Neutrophil (primary cell): ENCODE data around the gene NHS.

Experiments
- H3K27ac ChIP-seq: fragments of 200-600 bp; sonication (generic); 2 replicates; pipeline ENCODE4 v1.5.1; 2016; ENCODE audit warnings: mild to moderate bottlenecking, moderate library complexity
- H3K27me3 ChIP-seq: fragments of 200-600 bp; sonication (generic); 2 replicates; pipeline ENCODE4 v1.6.0; 2016; ENCODE audit warnings: mild to moderate bottlenecking
- H3K36me3 ChIP-seq: fragments of 200-600 bp; sonication (generic); 2 replicates; pipeline ENCODE4 v1.5.1; 2017
- H3K4me1 ChIP-seq, 2 experiments: fragments of 200-600 bp in 1 of 2; sonication (generic) in 1 of 2; 1 replicate in 1 of 2; 2 replicates in 1 of 2; pipeline versions ENCODE4 v1.5.1 to v1.6.1; 2013 to 2016; ENCODE audit warnings: low read depth in 1 of 2, low read length in 1 of 2, mild to moderate bottlenecking in 1 of 2, moderate library complexity in 1 of 2; ENCODE audit not compliant: control insufficient read depth in 1 of 2, insufficient read depth in 1 of 2
- H3K4me3 ChIP-seq, 2 experiments: fragments of 200-600 bp in 1 of 2; sonication (generic) in 1 of 2; 1 replicate in 1 of 2; 2 replicates in 1 of 2; pipeline ENCODE4 v1.5.1; 2013 to 2016; ENCODE audit warnings: low read depth in 1 of 2, low read length in 1 of 2, mild to moderate bottlenecking in 1 of 2, moderate library complexity in 1 of 2
- H3K9me3 ChIP-seq: fragments of 200-600 bp; sonication (generic); 2 replicates; pipeline ENCODE4 v1.5.1; 2016
- TF ChIP-seq, protein P1 (sequence below): fragments of 200-600 bp; sonication (generic); IDR thresholded peaks from 2 replicates; pipeline ENCODE4 v1.5.1; 2016; ENCODE audit warnings: antibody characterized with exemption

Gene NHS

DNA sequence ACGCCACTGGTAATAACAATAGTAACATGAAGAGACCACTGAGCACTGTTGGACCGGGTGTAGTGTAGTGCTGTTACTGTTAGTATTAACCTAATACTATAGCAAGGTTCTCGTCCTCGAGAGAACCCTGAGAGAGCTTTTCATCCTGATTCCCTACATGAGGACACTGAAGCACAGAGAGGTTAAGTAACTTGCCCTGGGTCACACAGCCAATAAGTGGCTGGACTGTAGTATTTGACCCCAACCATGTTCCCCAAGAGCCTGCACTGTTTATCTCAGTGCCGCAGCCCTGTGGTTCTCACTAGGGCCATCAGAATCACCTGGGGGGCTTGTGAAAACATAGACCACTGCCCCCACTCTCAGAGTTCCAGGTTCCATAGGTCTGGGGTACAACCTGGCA, 372.7 kb downstream of the NHS start:
- no peaks in the 10 kb centered on the region for H3K27me3 ChIP-seq
- H3K9me3 ChIP-seq: no peaks in the 10 kb centered on the region
- H3K4me3 ChIP-seq: no peak overlapping the region
- no peak overlapping the region for H3K27ac ChIP-seq
- H3K4me1 ChIP-seq: no peaks in the 10 kb centered on the region
- TF ChIP-seq, protein P1, sequence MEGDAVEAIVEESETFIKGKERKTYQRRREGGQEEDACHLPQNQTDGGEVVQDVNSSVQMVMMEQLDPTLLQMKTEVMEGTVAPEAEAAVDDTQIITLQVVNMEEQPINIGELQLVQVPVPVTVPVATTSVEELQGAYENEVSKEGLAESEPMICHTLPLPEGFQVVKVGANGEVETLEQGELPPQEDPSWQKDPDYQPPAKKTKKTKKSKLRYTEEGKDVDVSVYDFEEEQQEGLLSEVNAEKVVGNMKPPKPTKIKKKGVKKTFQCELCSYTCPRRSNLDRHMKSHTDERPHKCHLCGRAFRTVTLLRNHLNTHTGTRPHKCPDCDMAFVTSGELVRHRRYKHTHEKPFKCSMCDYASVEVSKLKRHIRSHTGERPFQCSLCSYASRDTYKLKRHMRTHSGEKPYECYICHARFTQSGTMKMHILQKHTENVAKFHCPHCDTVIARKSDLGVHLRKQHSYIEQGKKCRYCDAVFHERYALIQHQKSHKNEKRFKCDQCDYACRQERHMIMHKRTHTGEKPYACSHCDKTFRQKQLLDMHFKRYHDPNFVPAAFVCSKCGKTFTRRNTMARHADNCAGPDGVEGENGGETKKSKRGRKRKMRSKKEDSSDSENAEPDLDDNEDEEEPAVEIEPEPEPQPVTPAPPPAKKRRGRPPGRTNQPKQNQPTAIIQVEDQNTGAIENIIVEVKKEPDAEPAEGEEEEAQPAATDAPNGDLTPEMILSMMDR: no peak
- no peaks in the 10 kb centered on the region for H3K36me3 ChIP-seq

DNA sequence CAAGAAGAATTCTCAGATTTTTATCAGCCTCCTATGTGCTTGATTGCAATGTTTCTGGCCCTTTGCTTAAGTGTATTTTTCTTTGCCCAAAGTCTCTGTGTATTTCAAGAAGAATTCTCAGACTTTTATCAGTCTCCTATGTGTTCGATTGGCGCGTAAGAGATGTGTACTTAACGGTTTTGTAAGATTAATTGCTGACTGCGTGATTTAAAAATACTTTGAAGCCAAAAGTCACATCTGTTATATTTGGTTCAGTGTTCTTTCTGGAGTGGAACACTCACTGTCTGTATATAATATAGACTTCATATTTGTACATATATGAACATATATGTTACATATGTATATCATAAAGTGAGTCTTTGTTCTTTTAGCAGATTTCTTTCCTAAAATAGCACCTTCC, 373.7 kb downstream of the NHS start:
- TF ChIP-seq, protein P1: no peak
- Histone ChIP-seq H3K4me1 (no peaks in the 10 kb centered on the region), H3K4me3 (no peak overlapping the region), H3K27me3 (no peaks in the 10 kb centered on the region), H3K36me3 (no peaks in the 10 kb centered on the region), H3K9me3 (no peaks in the 10 kb centered on the region), H3K27ac (no peak overlapping the region)

DNA sequence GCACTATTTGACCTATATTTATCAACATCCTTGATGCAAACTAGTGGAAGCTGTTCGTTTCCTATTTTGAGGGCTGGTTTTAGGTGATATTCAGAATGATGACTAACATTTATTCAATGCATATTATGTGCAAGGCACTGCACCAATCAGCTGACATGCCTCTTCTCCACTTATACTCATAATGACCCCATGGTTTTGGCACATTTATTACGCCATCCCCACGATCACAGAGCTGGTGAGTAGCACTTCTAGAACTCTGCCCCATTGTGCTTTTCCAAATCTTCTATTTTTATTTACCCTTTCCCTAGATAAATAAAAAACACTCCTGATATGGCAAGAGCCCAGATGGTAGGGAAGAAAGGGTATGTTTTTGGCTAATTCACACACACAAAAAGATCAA, 375.4 kb downstream of the NHS start:
- H3K27ac ChIP-seq: no peak overlapping the region
- H3K9me3 ChIP-seq: no peaks in the 10 kb centered on the region
- no peaks in the 10 kb centered on the region for H3K4me1 ChIP-seq
- no peaks in the 10 kb centered on the region for H3K27me3 ChIP-seq
- no peaks in the 10 kb centered on the region for H3K36me3 ChIP-seq
- TF ChIP-seq, protein P1: no peak
- no peak overlapping the region for H3K4me3 ChIP-seq

DNA sequence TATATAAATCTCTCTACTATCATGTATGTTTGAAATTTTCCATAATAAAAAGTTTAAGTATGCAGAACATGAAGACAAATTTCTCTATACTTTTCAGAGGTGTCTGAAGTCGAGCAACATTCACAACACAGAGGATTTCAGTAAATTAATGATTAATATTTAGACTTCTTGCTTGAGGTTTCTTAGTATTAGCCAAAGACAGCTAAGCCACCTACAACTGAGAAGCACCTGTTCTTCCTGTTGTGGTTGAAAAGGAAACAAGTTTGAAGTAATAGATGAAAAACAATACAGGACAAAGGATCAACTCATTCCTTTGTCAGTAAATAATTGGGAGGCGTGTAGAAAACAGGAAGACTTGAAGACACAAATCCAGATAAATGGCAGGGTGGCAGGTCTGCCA, 383.4 kb downstream of the NHS start:
- Histone ChIP-seq H3K36me3 (no peaks in the 10 kb centered on the region), H3K4me1 (no peaks in the 10 kb centered on the region), H3K27ac (no peak overlapping the region), H3K27me3 (no peaks in the 10 kb centered on the region), H3K9me3 (no peaks in the 10 kb centered on the region), H3K4me3 (no peak overlapping the region)
- TF ChIP-seq, protein P1: no peak

DNA sequence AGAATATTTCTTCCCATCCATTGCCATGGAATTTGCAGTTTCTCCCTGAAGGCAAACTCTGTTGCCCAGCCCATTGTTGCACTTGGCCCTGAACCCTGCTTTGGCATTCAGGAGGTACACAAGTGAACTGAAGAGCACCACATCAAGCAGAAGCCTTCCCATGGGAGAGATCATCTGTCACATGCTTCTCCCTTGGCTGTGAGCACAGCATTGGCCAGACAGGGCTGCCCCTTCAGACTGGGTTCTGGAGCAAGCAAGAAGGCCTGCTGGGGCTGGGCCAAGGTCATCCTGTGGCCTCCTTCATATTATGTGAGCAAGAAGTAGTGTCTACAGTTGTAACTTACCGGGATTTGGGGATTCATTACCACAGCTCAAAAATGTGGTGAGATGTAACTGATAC, 385.0 kb downstream of the NHS start:
- Histone ChIP-seq H3K27ac (no peak overlapping the region), H3K4me1 (no peaks in the 10 kb centered on the region), H3K9me3 (no peaks in the 10 kb centered on the region), H3K4me3 (no peak overlapping the region), H3K36me3 (no peaks in the 10 kb centered on the region), H3K27me3 (no peaks in the 10 kb centered on the region)
- TF ChIP-seq, protein P1: no peak

DNA sequence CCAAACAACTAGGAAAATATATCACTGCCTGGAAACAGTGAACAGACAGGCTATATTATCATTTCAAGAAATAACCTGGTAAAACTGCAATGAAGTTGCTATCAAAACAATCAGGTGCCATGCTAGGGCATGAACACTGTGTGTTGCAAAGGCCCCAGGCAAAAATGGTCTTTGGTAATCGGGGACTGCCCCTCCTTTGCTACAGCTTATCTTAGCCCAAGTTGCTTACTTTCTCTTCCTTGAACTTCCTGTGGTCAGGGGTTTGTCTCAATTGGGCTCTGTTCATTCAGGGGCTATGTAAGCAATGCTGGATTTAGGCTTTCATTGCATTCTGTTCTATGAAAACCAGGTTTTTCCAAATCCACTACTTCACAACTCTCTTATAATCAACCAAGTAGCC, 392.7 kb downstream of the NHS start:
- no peaks in the 10 kb centered on the region for H3K4me1 ChIP-seq
- H3K27me3 ChIP-seq: peaks cover 15% of the 10 kb centered on the region

More for the DNA sequence above, 392.7 kb downstream of the NHS start:
- Histone ChIP-seq H3K27ac (no peak overlapping the region), H3K36me3 (no peaks in the 10 kb centered on the region), H3K4me3 (no peak overlapping the region), H3K9me3 (no peaks in the 10 kb centered on the region)
- TF ChIP-seq, protein P1: no peak
